Mammary epithelial cell (primary cell): ENCODE measurements around the gene STIM1.

Experiments
- CTCF ChIP-seq, 2 donors: IDR thresholded peaks in 1 of 2; conservative IDR thresholded peaks in 1 of 2; 2 replicates each; pipeline ENCODE4 v1.5.1; 2011 to 2012; ENCODE audit warnings: inconsistent platforms in 2 of 2, low read length in 2 of 2, mild to moderate bottlenecking in 2 of 2, control low read depth in 1 of 2, low read depth in 1 of 2; ENCODE audit not compliant: insufficient read depth in 1 of 2; ENCODE audit errors: extremely low read depth in 1 of 2
- EZH2 ChIP-seq: IDR thresholded peaks from 2 replicates; pipeline ENCODE4 v1.6.1; 2012; ENCODE audit warnings: low read length, inconsistent platforms, borderline replicate concordance

- TF ChIP-seq EZH2 (no peak), CTCF (conservative IDR thresholded peaks at IDR 0.05 in 1 of 2, IDR thresholded peaks at IDR 0.05 in 1 of 2; ENCODE audit: extremely low read depth in 1 of 2, insufficient read depth in 1 of 2, low read depth in 1 of 2, low read length in 2 of 2) (no peak)
Observed at GRCh38 chr11:3913921-3914320, 58.5 kb downstream of the STIM1 start.
